DMS153 (cell line): ENCODE data around the gene ATAD5.
"Not testable (repeated sequence)": the region's sequence is repeated elsewhere in the genome, so short reads cannot be mapped to it uniquely, and the experiment has no call there.

ENCODE experiments used
- DNase-seq: peaks from one replicate; lab custom pipeline; 2025; lab: John Stamatoyannopoulos, UW

Gene ATAD5

DNA sequence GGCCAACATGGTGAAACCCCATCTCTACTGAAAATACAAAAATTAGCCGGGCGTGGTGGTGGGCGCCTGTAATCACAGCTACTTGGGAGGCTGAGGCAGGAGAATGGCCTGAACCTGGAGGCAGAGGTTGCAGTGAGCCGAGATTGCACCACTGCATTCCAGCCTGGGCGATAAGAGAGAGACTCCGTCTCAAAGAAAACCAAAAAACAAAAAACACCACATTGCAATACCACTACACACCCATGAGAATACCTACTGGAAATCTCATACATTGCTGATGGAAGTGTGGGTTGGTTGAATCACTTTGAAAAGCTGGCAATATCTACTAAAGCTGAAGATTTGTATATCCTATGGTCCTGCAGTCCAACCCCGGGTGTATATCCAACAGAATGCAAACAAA is 78.4 kb downstream of the ATAD5 start:
- not testable (repeated sequence) for DNase-seq

DNA sequence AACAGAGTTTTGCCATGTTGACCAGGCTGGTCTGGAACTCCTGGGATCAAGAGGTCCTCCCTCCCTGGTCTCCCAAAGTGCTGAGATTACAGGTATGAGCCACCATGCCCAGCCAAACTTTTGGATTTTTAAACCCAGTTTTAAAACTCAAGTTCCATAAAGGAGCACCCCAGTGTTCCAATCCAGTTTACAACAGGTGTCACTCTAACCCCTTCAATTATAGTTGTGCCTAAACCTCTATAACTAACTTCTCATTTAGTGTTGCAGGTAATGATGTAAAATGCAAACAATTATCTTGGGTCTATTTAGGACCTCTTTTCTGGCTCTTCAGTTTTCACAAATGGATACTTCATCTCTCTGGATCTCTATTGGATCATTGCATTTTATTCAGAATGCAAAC is 82.2 kb downstream of the ATAD5 start:
- DNase-seq: no peak

DNA sequence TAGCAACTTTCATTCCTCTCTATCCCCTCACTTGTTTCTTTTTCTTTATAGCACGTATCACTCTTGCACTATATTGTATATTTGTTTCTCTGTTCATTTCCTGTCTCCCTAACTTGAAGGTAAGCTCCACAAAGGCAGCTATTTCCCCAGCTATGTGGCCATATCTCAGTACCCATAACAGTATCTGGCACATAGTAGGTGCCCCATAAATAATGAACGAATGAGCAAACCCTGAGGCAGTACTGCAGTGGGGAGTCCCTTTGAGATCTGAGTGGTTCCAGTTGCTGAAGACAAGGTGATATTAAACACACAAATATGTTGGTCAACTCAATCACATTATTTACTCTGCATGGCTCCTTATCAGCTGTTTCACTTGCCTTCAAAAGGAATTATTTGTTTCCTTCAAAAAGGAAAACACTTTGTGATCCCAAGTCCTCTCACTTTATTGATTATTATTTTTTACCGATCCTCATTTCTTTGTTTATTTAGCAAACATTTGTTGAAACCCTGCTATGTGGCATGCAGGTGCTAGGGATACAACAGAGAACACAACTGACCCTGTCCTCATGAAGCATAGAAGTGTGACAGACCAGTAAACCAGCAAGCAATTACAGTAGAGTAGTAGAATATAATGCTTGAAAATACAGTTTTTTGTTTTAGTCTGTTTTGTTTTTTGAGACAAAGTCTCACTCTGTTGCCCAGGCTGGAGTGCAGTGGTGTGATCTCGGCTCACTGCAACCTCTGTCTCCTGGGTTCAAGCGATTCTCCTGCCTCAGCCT is 84.3 kb downstream of the ATAD5 start:
- no peak for DNase-seq

GRCh38 chr17:30917050-30917449 is 85.3 kb downstream of the ATAD5 start:
- DNase-seq: no peak

DNA sequence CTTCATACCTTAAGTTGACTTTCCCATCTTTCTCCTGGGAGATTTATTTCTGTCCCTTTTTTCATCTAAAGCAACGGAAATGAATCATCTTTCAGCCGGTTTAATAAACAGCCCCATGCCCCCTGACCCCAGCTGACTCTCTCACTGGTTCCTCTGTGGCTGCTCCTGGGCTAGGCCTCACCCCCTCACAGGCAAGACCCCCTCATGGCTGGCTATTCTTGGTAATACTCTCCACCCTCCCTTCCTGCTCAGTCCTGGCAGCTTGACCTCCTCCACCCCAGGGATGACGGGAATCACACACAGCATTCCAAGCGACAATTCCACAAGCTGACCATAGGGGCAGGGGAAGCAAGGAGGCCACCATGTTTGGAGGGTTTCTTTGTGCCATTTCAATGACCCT is 88.5 kb downstream of the ATAD5 start:
- no peak for DNase-seq

- peak; percentile 2 for DNase-seq
These were observed 89.1 kb downstream of the ATAD5 start for GRCh38 chr17:30920683-30921543.

DNA sequence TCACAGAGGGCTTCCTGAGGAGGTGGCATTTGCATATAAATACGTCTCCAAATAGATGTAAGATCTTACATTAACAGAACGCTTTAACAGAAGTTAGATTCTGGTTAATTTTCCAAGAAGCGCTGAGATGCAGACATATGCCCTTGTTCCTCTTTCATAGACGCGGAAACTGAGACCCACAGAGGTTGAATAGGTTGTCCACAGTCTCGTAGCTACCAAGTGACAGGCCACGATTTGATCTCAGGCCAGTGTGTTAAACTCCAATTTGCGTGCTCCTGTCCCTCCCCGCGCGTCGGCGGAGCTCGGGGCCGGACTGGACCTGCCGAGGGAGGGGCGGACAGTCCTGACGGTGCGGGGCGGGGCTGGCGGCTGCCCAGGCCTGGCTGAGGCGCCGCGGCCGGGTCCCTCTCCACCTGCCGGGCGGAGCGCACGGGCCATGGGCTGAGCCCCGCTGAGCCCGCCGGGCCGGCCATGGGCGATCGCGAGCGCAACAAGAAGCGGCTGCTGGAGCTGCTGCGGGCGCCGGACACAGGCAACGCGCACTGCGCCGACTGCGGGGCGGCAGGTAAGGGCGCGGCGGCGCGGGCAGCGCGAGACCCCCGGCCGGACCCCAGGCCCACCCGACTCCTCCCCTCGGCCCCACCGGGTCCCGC is 89.9 kb downstream of the ATAD5 start, which contains the start of gene ADAP2:
Gene ADAP2, plus strand, starts transcription at position 402 of the 653 bp plus-strand sequence. Its CDS starts 70 bp downstream, at position 472.
- DNase-seq: no peak

- DNase-seq: no peak
These were observed 90.7 kb downstream of the ATAD5 start for GRCh38 chr17:30922235-30923030.

- no peak for DNase-seq
These were observed 92.6 kb downstream of the ATAD5 start for GRCh38 chr17:30924341-30924740.

DNA sequence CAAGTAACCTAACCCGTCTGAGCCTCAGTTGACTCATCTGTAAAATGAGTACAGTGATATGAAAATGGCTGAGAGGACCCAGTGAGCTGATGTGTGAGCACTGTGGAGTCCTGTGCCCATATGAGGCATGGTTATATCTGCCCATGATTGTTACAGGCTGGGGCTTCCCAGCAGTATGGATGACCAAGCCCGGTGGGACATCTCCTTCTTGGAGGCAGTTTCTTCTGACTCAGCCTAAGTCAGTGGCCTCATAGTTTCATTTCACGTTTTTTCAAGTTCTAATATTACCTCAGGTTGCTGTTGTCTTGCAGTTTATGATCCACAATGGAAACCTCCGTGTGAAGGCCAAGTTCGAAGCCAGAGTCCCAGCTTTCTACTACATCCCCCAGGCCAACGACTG is 94.8 kb downstream of the ATAD5 start:
- no peak for DNase-seq

DNA sequence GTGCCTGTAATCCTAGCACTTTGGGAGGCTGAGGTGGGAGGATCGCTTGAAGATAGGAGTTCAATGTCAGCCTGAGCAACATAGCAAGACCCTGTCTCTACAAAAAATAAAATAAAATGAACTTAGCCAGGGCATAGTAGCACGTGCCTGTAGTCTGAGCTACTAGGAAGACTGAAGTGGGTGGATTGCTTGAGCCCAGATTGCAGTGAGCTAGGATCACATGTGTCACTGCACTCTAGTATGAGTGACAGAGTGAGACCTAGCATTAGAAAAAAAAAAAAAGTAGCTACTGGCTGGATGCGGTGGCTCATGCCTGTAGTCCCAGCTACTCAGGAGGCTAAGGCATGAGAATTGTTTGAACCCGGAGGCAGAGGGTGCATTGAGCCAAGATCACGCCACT is 96.0 kb downstream of the ATAD5 start:
- no peak for DNase-seq

GRCh38 chr17:30928584-30928983 is 96.8 kb downstream of the ATAD5 start:
- no peak for DNase-seq

DNA sequence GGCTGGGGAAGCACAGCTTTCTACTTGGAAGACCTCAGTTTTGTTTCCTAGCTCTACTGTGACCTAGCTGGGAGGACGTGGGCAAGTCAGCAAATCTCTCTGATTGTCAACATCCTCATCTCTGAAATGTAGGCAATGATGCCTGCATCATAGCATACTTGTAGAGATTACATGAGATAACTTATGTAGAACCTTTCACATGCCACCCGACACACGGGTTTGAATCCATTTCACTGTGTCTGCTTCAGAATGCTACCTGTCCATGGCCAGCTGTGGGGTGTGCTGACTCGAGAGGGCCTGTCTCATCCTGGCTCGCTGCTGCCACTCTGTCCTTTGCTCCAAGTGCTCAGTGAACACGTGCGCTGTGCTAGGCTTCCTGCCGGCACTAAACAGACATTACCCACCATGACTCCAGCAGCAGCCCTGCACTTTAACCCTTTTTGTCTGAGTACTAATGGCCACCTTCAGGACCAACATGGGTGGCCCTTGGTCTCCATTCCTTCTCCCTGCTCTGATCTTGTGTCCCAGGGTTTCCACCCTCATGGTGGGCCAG is 97.4 kb downstream of the ATAD5 start:
- no peak for DNase-seq

DNA sequence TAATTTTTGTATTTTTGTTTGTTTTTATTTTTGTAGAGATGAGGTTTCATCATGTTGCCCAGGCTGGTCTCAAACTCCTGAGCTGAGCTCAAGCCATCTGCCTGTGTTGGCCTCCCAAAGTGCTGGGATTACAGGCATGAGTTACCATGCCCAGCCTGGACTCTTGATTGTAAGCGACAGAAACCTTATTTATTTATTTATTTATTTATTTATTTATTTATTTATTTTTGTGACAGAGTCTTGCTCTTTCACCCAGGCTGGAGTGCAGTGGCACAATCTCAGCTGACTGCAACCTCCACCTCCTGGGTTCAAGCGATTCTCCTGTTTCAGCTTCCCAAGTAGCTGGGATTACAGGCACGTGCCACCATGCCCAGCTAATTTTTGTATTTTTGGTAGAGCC is 98.1 kb downstream of the ATAD5 start:
- not testable (repeated sequence) for DNase-seq

GRCh38 chr17:30930495-30930894 is 98.7 kb downstream of the ATAD5 start:
- DNase-seq: no peak

- DNase-seq: not testable (repeated sequence)
These were observed 99.8 kb downstream of the ATAD5 start for GRCh38 chr17:30931582-30931981.

DNA sequence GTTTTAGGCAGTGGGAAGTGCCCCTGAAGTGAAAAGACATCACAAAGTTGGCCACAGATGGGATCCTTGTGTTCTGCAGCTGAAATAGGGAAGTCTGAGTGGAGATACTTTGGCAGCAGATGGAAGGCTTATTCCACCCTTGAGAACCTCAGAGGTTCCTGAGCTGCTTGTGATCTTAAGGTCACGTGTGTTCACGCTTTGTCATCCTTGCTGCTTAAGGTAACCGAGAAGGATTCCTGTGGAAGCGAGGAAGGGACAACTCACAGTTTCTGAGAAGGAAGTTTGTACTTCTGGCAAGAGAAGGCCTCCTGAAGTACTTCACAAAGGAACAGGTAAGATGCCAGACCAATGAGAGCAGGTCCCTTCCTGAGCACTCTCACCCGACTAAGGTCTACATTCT is 102.2 kb downstream of the ATAD5 start:
- DNase-seq: no peak

GRCh38 chr17:30939051-30939689 is 107.4 kb downstream of the ATAD5 start:
- DNase-seq: no peak

DNA sequence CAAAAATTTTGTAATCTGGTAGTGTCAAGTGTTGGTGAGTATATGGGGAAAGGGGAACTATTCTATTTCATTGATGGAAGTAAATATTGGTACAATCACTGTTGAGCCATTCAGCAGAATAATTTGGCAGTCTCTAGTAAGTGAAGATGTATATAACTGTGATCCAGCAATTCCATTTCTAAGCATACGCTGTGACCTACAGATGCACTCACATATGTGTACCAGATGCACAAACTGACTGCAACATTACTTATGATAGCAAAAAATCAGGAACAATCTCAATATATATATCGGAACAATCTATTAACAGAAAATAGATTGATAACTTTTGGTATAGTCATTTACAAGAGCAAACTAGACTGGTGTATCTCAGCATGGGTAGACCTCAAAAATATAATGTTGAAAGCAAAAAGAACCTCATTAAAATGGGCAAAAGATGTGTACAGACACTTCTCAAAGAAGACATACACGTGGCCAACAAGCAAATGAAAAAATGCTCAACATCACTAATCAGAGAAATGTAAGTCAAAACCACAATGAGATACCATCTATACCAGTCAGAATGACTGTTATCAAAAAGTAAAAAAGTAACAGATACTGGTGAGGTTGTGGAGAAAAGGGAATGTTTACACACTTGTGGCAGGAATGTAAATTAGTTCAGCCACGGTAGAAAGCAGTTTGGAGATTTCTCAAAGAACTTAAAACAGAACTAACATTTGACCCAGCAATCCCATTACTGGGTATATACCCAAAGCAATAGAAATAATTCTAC is 110.7 kb downstream of the ATAD5 start:
- no peak for DNase-seq
